ENCODE measurements around the gene CBFB.
"Not testable (repeated sequence)": the region's sequence is repeated elsewhere in the genome, so short reads cannot be mapped to it uniquely, and the experiment has no call there.

Gene CBFB

GRCh38 chr16:67040166-67040565 is 11.2 kb downstream of the CBFB start:
- peaks cover 79% of the 10 kb centered on the region for H3K79me2 ChIP-seq (ENCODE audit: insufficient read depth, low read depth)
- H2AFZ ChIP-seq (ENCODE audit: low read depth), result no peak overlapping the region
- no peaks in the 10 kb centered on the region; the same call in 1 of the 2 replicates for H3K36me3 ChIP-seq (ENCODE audit: insufficient read depth)
- H3K4me2 ChIP-seq, result no peak overlapping the region
- H3K9ac ChIP-seq, result no peak overlapping the region
- TF ChIP-seq, protein P1, sequence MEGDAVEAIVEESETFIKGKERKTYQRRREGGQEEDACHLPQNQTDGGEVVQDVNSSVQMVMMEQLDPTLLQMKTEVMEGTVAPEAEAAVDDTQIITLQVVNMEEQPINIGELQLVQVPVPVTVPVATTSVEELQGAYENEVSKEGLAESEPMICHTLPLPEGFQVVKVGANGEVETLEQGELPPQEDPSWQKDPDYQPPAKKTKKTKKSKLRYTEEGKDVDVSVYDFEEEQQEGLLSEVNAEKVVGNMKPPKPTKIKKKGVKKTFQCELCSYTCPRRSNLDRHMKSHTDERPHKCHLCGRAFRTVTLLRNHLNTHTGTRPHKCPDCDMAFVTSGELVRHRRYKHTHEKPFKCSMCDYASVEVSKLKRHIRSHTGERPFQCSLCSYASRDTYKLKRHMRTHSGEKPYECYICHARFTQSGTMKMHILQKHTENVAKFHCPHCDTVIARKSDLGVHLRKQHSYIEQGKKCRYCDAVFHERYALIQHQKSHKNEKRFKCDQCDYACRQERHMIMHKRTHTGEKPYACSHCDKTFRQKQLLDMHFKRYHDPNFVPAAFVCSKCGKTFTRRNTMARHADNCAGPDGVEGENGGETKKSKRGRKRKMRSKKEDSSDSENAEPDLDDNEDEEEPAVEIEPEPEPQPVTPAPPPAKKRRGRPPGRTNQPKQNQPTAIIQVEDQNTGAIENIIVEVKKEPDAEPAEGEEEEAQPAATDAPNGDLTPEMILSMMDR (conservative IDR thresholded peaks at IDR 0.05; ENCODE audit: low read depth, low read length), result no peak
- H3K27ac ChIP-seq, result no peak overlapping the region
- no peaks in the 10 kb centered on the region for H3K27me3 ChIP-seq (ENCODE audit: insufficient read depth, low read depth)
- H3K4me3 ChIP-seq (IDR thresholded peaks at IDR 0.05; ENCODE audit: insufficient read depth, low read depth, low read length), result no peak overlapping the region
- peaks cover 2% of the 10 kb centered on the region; the same call in 1 of the 2 replicates for H4K20me1 ChIP-seq (ENCODE audit: insufficient read depth)
- H3K4me1 ChIP-seq (ENCODE audit: low read depth, poor library complexity, severe bottlenecking), result peaks cover 19% of the 10 kb centered on the region

GRCh38 chr16:67040906-67041305 is 12.0 kb downstream of the CBFB start:
- no peak overlapping the region for H2AFZ ChIP-seq (ENCODE audit: low read depth)
- no peaks in the 10 kb centered on the region; the same call in 1 of the 2 replicates for H3K36me3 ChIP-seq (ENCODE audit: insufficient read depth)
- H3K27ac ChIP-seq, result no peak overlapping the region
- H3K27me3 ChIP-seq (ENCODE audit: insufficient read depth, low read depth), result no peaks in the 10 kb centered on the region
- TF ChIP-seq, protein P1 (conservative IDR thresholded peaks at IDR 0.05; ENCODE audit: low read depth, low read length), result no peak
- H4K20me1 ChIP-seq (ENCODE audit: insufficient read depth), result peaks cover 6% of the 10 kb centered on the region; the same call in 1 of the 2 replicates
- no peak overlapping the region for H3K4me2 ChIP-seq
- H3K79me2 ChIP-seq (ENCODE audit: insufficient read depth, low read depth), result peaks cover 79% of the 10 kb centered on the region
- no peak overlapping the region for H3K4me3 ChIP-seq (IDR thresholded peaks at IDR 0.05; ENCODE audit: insufficient read depth, low read depth, low read length)
- no peak overlapping the region for H3K9ac ChIP-seq
- peaks cover 12% of the 10 kb centered on the region for H3K4me1 ChIP-seq (ENCODE audit: low read depth, poor library complexity, severe bottlenecking)

GRCh38 chr16:67041520-67041919 is 12.6 kb downstream of the CBFB start:
- peaks cover 74% of the 10 kb centered on the region for H3K79me2 ChIP-seq (ENCODE audit: insufficient read depth, low read depth)
- H3K36me3 ChIP-seq (ENCODE audit: insufficient read depth); H2AFZ ChIP-seq (ENCODE audit: low read depth); H4K20me1 ChIP-seq (ENCODE audit: insufficient read depth); H3K4me3 ChIP-seq (IDR thresholded peaks at IDR 0.05; ENCODE audit: insufficient read depth, low read depth, low read length); H3K27ac ChIP-seq; H3K4me1 ChIP-seq (ENCODE audit: low read depth, poor library complexity, severe bottlenecking); H3K27me3 ChIP-seq (ENCODE audit: insufficient read depth, low read depth); H3K9ac ChIP-seq; H3K4me2 ChIP-seq: not testable (repeated sequence)

GRCh38 chr16:67043420-67043819 is 14.5 kb downstream of the CBFB start:
- TF ChIP-seq, protein P1 (conservative IDR thresholded peaks at IDR 0.05; ENCODE audit: low read depth, low read length), result no peak
- no peak overlapping the region for H3K9ac ChIP-seq
- no peak overlapping the region for H2AFZ ChIP-seq (ENCODE audit: low read depth)
- H3K4me1 ChIP-seq (ENCODE audit: low read depth, poor library complexity, severe bottlenecking), result no peaks in the 10 kb centered on the region
- H3K4me2 ChIP-seq, result no peak overlapping the region
- peaks cover 71% of the 10 kb centered on the region; the same call in 1 of the 2 replicates for H3K79me2 ChIP-seq (ENCODE audit: insufficient read depth, low read depth)
- peaks cover 6% of the 10 kb centered on the region; the same call in 1 of the 2 replicates for H4K20me1 ChIP-seq (ENCODE audit: insufficient read depth)
- H3K27me3 ChIP-seq (ENCODE audit: insufficient read depth, low read depth), result no peaks in the 10 kb centered on the region
- no peak overlapping the region for H3K4me3 ChIP-seq (IDR thresholded peaks at IDR 0.05; ENCODE audit: insufficient read depth, low read depth, low read length)
- no peak overlapping the region for H3K27ac ChIP-seq
- H3K36me3 ChIP-seq (ENCODE audit: insufficient read depth), result no peaks in the 10 kb centered on the region; the same call in 1 of the 2 replicates

- 0 out of 2 replicates have a peak, but pooled peaks cover 6% of the 10 kb centered on the region for H4K20me1 ChIP-seq (ENCODE audit: insufficient read depth)
- TF ChIP-seq, protein P1 (conservative IDR thresholded peaks at IDR 0.05; ENCODE audit: low read depth, low read length), result no peak
- H3K4me1 ChIP-seq (ENCODE audit: low read depth, poor library complexity, severe bottlenecking), result no peaks in the 10 kb centered on the region
- no peak overlapping the region for H3K4me2 ChIP-seq
- no peak overlapping the region for H3K27ac ChIP-seq
- no peak overlapping the region for H3K9ac ChIP-seq
- H3K27me3 ChIP-seq (ENCODE audit: insufficient read depth, low read depth), result no peaks in the 10 kb centered on the region
- H2AFZ ChIP-seq (ENCODE audit: low read depth), result no peak overlapping the region
- no peak overlapping the region for H3K4me3 ChIP-seq (IDR thresholded peaks at IDR 0.05; ENCODE audit: insufficient read depth, low read depth, low read length)
- no peaks in the 10 kb centered on the region for H3K36me3 ChIP-seq (ENCODE audit: insufficient read depth)
- H3K79me2 ChIP-seq (ENCODE audit: insufficient read depth, low read depth), result peaks cover 72% of the 10 kb centered on the region
Measured at GRCh38 chr16:67050796-67051195, 21.8 kb downstream of the CBFB start.
